Sigmoid colon (tissue), 7 donors: ENCODE results near the gene BTG3. TPM values are rescaled to one million over a fixed set of nuclear protein-coding genes. Genes with fewer than 3 reads are reported as not detected.

Source experiments
- DNase-seq: peaks from one replicate; pipeline ENCODE4 v3.0.0-alpha.2; 2019
- H3K27ac ChIP-seq, 4 donors: fragments of 200-600 bp; sonication (generic); one replicate each; pipeline ENCODE4 v1.5.1; 2016 to 2019; ENCODE audit warnings: mild to moderate bottlenecking in 1 of 4
- H3K27me3 ChIP-seq, 3 donors: fragments of 200-600 bp; sonication (generic); one replicate each; pipeline ENCODE4 v1.5.1; 2019; ENCODE audit warnings: mild to moderate bottlenecking in 1 of 3
- H3K36me3 ChIP-seq, 4 donors: fragments of 200-600 bp; sonication (generic); one replicate each; pipeline ENCODE4 v1.5.1; 2016 to 2019
- H3K4me1 ChIP-seq, 4 donors: fragments of 200-600 bp; sonication (generic); one replicate each; pipeline ENCODE4 v1.5.1; 2017 to 2019
- H3K4me3 ChIP-seq, 4 donors: fragments of 200-600 bp; sonication (generic); one replicate each; pipeline ENCODE4 v1.5.1; 2017 to 2019; ENCODE audit warnings: mild to moderate bottlenecking in 2 of 4, moderate library complexity in 1 of 4
- H3K9me3 ChIP-seq, 4 donors: fragments of 200-600 bp in 3 of 4; sonication (generic) in 3 of 4; one replicate each; pipeline versions ENCODE4 v1.5.1 to v1.6.1; 2013 to 2019
- CTCF ChIP-seq, 4 experiments: fragments of 450-650 bp in 3 of 4; fragments of 200-600 bp in 1 of 4; IDR thresholded peaks; one replicate each; pipeline ENCODE4 v1.5.1; 2016 to 2019; ENCODE audit warnings: antibody characterized with exemption in 4 of 4, mild to moderate bottlenecking in 3 of 4, moderate library complexity in 2 of 4
- EP300 ChIP-seq, 4 donors: sonication (generic); formaldehyde crosslinking; IDR thresholded peaks; one replicate each; pipeline ENCODE4 v1.6.1; 2017; ENCODE audit warnings: antibody characterized with exemption in 4 of 4
- POLR2A ChIP-seq, 2 donors: fragments of 450-650 bp; IDR thresholded peaks; one replicate each; pipeline ENCODE4 v1.6.1; 2016; ENCODE audit warnings: antibody characterized with exemption in 2 of 2, mild to moderate bottlenecking in 2 of 2, moderate library complexity in 2 of 2
- POLR2AphosphoS5 ChIP-seq, 4 donors: sonication (generic); formaldehyde crosslinking; IDR thresholded peaks; one replicate each; pipeline ENCODE4 v1.6.1; 2017; ENCODE audit warnings: antibody characterized with exemption in 4 of 4
- WGBS, 2 donors: extraction: QIAGEN DNeasy Blood & Tissue Kit; methylation state at CpG; one replicate each; pipeline ENCODE4 v1.1.7; 2013; 5-methylcytosine and 5-hydroxymethylcytosine counted together
- intact Hi-C: fragments of 100-400 bp; cut with DNase I; formaldehyde crosslinking; loops from one replicate; pipeline ENCODE4 v1.15.1; 2023
- polyA plus RNA-seq, 3 donors: library from polyadenylated mRNA; stranded (reverse); fragments of 200-250 nt; gene quantifications; one replicate each; pipeline ENCODE4 v1.2.3, GENCODE V29; 2013
- total RNA-seq, 4 donors: library from RNA; depleted of rRNA; stranded (reverse); fragments of >200 nt; gene quantifications; one replicate each; pipeline ENCODE4 v1.1.0, GENCODE V29; 2016
- donor health status: healthy with polysubstance abuse.
- donor health status: Bipolar disorder and iron deficiency.
- donor health status: healthy.

The BTG3 gene
- total and polyA plus RNA-seq, 7 donors = 19.0 to 115 (median 36.1) TPM

GRCh38 chr21:17602874-17603273, 9.8 kb downstream of the BTG3 start:
- Histone ChIP-seq H3K36me3 (peaks cover 0 to 62% (median 15%) of the 10 kb centered on the region in 4 donors), H3K27me3 (no peaks in the 10 kb centered on the region), H3K9me3 (no peaks in the 10 kb centered on the region), H3K4me1 (peaks cover 0 to 22% (median 6%) of the 10 kb centered on the region in 4 donors), H3K27ac (no peak overlapping the region), H3K4me3 (no peak overlapping the region)
- 72 to 75% methylated on average over 3 of the region's 3 CpGs for WGBS, 2 donors
- DNase-seq = no peak
- TF ChIP-seq POLR2A (IDR thresholded peaks at IDR 0.05) (no peak), CTCF (IDR thresholded peaks at IDR 0.05) (no peak), POLR2AphosphoS5 (IDR thresholded peaks at IDR 0.05) (no peak), EP300 (IDR thresholded peaks at IDR 0.05) (no peak)
- intact Hi-C loops = no loop called here

DNA sequence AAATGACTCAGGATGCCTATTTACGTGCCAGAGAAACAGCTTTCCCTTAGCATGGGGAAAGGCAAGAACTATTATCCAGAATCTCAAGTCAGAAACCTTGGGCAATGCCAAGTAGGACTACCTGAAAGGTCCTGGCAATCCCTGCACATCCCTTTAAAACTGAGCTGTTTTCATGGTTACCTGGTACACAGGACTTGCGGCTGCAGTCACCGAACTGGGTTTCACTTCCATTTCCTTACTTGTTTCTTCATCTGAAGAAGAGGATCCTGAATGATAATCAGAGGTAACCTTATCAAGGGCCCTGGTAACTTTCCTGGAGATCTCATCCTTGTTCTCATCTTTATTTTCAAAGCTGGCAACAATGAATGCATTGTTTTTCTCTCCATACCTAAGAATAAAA, 14.3 kb downstream of the BTG3 start:
- no peak for DNase-seq
- 81 to 83% methylated on average over 3 of the region's 3 CpGs for WGBS, 2 donors
- Histone ChIP-seq H3K36me3 (peaks cover 0 to 90% (median 17%) of the 10 kb centered on the region in 4 donors), H3K9me3 (no peaks in the 10 kb centered on the region), H3K4me3 (no peak overlapping the region), H3K4me1 (peaks cover 0 to 9% (median 0%) of the 10 kb centered on the region in 4 donors), H3K27ac (no peak overlapping the region), H3K27me3 (no peaks in the 10 kb centered on the region)
- intact Hi-C loops = no loop called here
- no peak for TF ChIP-seq CTCF (IDR thresholded peaks at IDR 0.05)
- TF ChIP-seq EP300 (IDR thresholded peaks at IDR 0.05) = no peak
- TF ChIP-seq POLR2AphosphoS5 (IDR thresholded peaks at IDR 0.05) = no peak
- TF ChIP-seq POLR2A (IDR thresholded peaks at IDR 0.05) = no peak

DNA sequence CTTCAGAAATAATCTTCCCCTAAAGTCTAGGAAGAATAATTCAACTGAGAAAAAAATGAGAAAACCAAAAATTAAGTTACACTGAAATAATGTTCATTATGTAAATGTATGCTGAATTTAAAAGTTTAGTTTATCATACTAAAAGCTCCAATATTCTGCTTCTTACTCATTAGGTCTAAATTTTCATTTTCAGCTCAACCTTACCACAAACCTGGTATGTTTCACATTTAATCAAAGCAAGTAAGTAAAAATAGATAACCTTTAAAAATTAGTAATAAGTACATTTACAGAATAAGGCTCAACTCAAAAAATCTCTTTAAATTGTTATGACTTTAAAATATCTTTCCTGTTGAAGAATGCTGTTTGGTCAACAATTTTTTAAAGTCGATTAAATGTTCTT, 15.0 kb downstream of the BTG3 start:
- WGBS, 2 donors = 81 to 85% methylated on average over 1 of the region's 1 CpG
- H3K27me3 ChIP-seq = no peaks in the 10 kb centered on the region
- no peak for TF ChIP-seq CTCF (IDR thresholded peaks at IDR 0.05)
- no peak for TF ChIP-seq POLR2AphosphoS5 (IDR thresholded peaks at IDR 0.05)
- no peak for TF ChIP-seq POLR2A (IDR thresholded peaks at IDR 0.05)
- TF ChIP-seq EP300 (IDR thresholded peaks at IDR 0.05) = no peak
- H3K4me3 ChIP-seq = no peak overlapping the region
- H3K36me3 ChIP-seq = peaks cover 0 to 91% (median 16%) of the 10 kb centered on the region in 4 donors
- DNase-seq = no peak
- H3K4me1 ChIP-seq = peaks cover 0 to 3% (median 0%) of the 10 kb centered on the region in 4 donors
- no peak overlapping the region for H3K27ac ChIP-seq
- no peaks in the 10 kb centered on the region for H3K9me3 ChIP-seq
- intact Hi-C loops = no loop called here

GRCh38 chr21:17590430-17590829, 22.3 kb downstream of the BTG3 start:
- intact Hi-C loops = no loop called here
- 62 to 79% methylated on average over 4 of the region's 4 CpGs for WGBS, 2 donors
- TF ChIP-seq CTCF (IDR thresholded peaks at IDR 0.05) = no peak
- no peak for TF ChIP-seq POLR2A (IDR thresholded peaks at IDR 0.05)
- TF ChIP-seq EP300 (IDR thresholded peaks at IDR 0.05) = no peak
- TF ChIP-seq POLR2AphosphoS5 (IDR thresholded peaks at IDR 0.05) = peak in 1 of 4 donors; percentile 12
- Histone ChIP-seq H3K4me1 (no peaks in the 10 kb centered on the region), H3K4me3 (no peak overlapping the region), H3K36me3 (peaks cover 0 to 30% (median 13%) of the 10 kb centered on the region in 4 donors), H3K27ac (no peak overlapping the region), H3K27me3 (no peaks in the 10 kb centered on the region), H3K9me3 (no peaks in the 10 kb centered on the region)
- DNase-seq = no peak

DNA sequence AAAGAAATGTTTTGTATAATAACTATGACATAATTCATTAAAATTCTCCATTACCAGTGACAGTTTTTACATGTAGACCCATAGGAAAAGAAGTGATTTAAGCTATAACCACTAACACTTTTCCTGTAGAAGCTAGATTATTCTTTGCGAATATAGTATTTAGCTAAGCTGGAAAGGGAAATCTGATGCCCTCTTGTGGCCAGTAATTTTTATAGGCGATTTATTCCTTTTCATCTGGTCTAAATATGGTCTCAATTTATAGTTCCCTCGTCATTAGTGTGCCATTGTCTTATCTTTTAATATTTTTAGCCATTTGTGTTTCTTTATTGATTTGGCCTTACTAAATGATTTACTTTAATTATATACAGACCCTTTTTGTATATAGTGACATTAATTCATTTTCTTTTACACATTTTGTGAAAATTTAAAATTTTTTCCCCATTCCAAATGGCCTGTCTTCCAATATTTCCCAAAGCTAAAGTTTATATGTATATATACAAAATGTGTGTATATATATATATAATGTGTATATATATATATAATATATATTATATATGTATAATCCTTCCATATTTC, 26.7 kb downstream of the BTG3 start:
- DNase-seq = no peak
- Histone ChIP-seq H3K27me3 (no peaks in the 10 kb centered on the region), H3K27ac (no peak overlapping the region), H3K4me1 (no peaks in the 10 kb centered on the region), H3K4me3 (no peak overlapping the region), H3K9me3 (no peaks in the 10 kb centered on the region), H3K36me3 (no peaks in the 10 kb centered on the region)
- TF ChIP-seq EP300 (IDR thresholded peaks at IDR 0.05) (no peak), POLR2AphosphoS5 (IDR thresholded peaks at IDR 0.05) (no peak), CTCF (IDR thresholded peaks at IDR 0.05) (peak; percentile 11 to 73 (median 52))
- intact Hi-C loops = no loop called here
- 5 to 7% methylated on average over 3 of the region's 3 CpGs for WGBS, 2 donors
